GM19239 (cell line): ENCODE measurements around the gene PRUNE2.
A peak's percentile ranks its signal among the peaks of the same experiment; 100 is the strongest.
"Not testable (repeated sequence)": the region's sequence is repeated elsewhere in the genome, so short reads cannot be mapped to it uniquely, and the experiment has no call there.

ENCODE experiments used
- DNase-seq: peaks from one replicate; pipeline ENCODE4 v3.0.0; 2011; ENCODE audit warnings: low spot score; ENCODE audit not compliant: insufficient read length
- FAIRE-seq: peaks from 2 replicates; lab custom pipeline; 2011; peaks lifted over from hg19 to GRCh38; lab: Jason Lieb, UNC

The PRUNE2 gene

GRCh38 chr9:76680716-76681425, 225.0 kb downstream of the PRUNE2 start:
- FAIRE-seq (no peak), DNase-seq (no peak)

GRCh38 chr9:76677481-76678055, 228.3 kb downstream of the PRUNE2 start:
- no peak for FAIRE-seq
- no peak for DNase-seq

GRCh38 chr9:76676857-76677256, 229.1 kb downstream of the PRUNE2 start:
- FAIRE-seq, result no peak
- DNase-seq, result no peak

- FAIRE-seq (no peak), DNase-seq (no peak)
Measured at GRCh38 chr9:76667521-76667957, 238.4 kb downstream of the PRUNE2 start.

- DNase-seq, result not testable (repeated sequence)
Measured at GRCh38 chr9:76665966-76666365, 239.9 kb downstream of the PRUNE2 start.

GRCh38 chr9:76665458-76665857, 240.5 kb downstream of the PRUNE2 start:
- FAIRE-seq (no peak), DNase-seq (no peak)

More at GRCh38 chr9:76665966-76666365, 239.9 kb downstream of the PRUNE2 start:
- not testable (repeated sequence) for FAIRE-seq

GRCh38 chr9:76664120-76664519, 241.8 kb downstream of the PRUNE2 start:
- no peak for FAIRE-seq

GRCh38 chr9:76662476-76663281, 243.2 kb downstream of the PRUNE2 start:
- no peak for DNase-seq
- no peak for FAIRE-seq

More at GRCh38 chr9:76664120-76664519, 241.8 kb downstream of the PRUNE2 start:
- DNase-seq, result no peak

GRCh38 chr9:76658510-76659231, 247.2 kb downstream of the PRUNE2 start:
- DNase-seq (no peak), FAIRE-seq (peak; percentile 76)

GRCh38 chr9:76657265-76657664, 248.6 kb downstream of the PRUNE2 start:
- no peak for FAIRE-seq

GRCh38 chr9:76655971-76656370, 249.9 kb downstream of the PRUNE2 start:
- DNase-seq (no peak), FAIRE-seq (no peak)

More at GRCh38 chr9:76657265-76657664, 248.6 kb downstream of the PRUNE2 start:
- no peak for DNase-seq

GRCh38 chr9:76655121-76655541, 250.8 kb downstream of the PRUNE2 start:
- no peak for FAIRE-seq
- DNase-seq, result no peak

- FAIRE-seq, result no peak
- DNase-seq, result no peak
Measured at GRCh38 chr9:76654575-76654974, 251.3 kb downstream of the PRUNE2 start.

GRCh38 chr9:76654051-76654461, 251.9 kb downstream of the PRUNE2 start:
- FAIRE-seq, result no peak
- DNase-seq, result no peak

GRCh38 chr9:76652894-76653293, 253.0 kb downstream of the PRUNE2 start:
- FAIRE-seq (no peak), DNase-seq (no peak)

GRCh38 chr9:76651119-76651705, 254.7 kb downstream of the PRUNE2 start:
- FAIRE-seq, result no peak
- DNase-seq, result no peak

GRCh38 chr9:76650692-76651091, 255.2 kb downstream of the PRUNE2 start:
- FAIRE-seq (no peak), DNase-seq (no peak)

GRCh38 chr9:76649894-76650293, 256.0 kb downstream of the PRUNE2 start:
- DNase-seq (no peak), FAIRE-seq (no peak)

- DNase-seq, result no peak
- no peak for FAIRE-seq
Measured at GRCh38 chr9:76646249-76646648, 259.7 kb downstream of the PRUNE2 start.
